Upper lobe of right lung (tissue), 1 donor: ENCODE measurements around the gene KATNAL1. TPM values are rescaled to one million over a fixed set of nuclear protein-coding genes. Genes with fewer than 3 reads are reported as not detected.

Experiments used
- ATAC-seq: fragments of 200-7000 bp; cut with Tn5 transposase; one replicate; pipeline ENCODE4 v1.9.1; 2020; ENCODE audit warnings: mild to moderate bottlenecking, moderate library complexity
- DNase-seq: peaks from one replicate; pipeline ENCODE4 v3.0.0-alpha.2; 2020
- H3K27ac ChIP-seq: fragments of 200-600 bp; one replicate; pipeline ENCODE4 v1.8.0; 2022
- H3K27me3 ChIP-seq: fragments of 200-600 bp; one replicate; pipeline ENCODE4 v1.8.0; 2022; ENCODE audit warnings: mild to moderate bottlenecking
- H3K36me3 ChIP-seq: fragments of 200-600 bp; one replicate; pipeline ENCODE4 v1.8.0; 2022
- H3K4me1 ChIP-seq: fragments of 200-600 bp; one replicate; pipeline ENCODE4 v1.8.0; 2022
- H3K4me3 ChIP-seq: fragments of 200-600 bp; one replicate; pipeline ENCODE4 v1.8.0; 2022; ENCODE audit warnings: mild to moderate bottlenecking
- H3K9me3 ChIP-seq: fragments of 200-600 bp; one replicate; pipeline ENCODE4 v1.8.0; 2022
- CTCF ChIP-seq: fragments of 200-600 bp; IDR thresholded peaks from one replicate; pipeline ENCODE4 v1.8.0; 2022; ENCODE audit warnings: antibody characterized with exemption
- intact Hi-C: fragments of 100-400 bp; cut with DNase I; formaldehyde crosslinking; loops from one replicate; pipeline ENCODE4 v1.11.0; 2022
- total RNA-seq: library from RNA; stranded (reverse); fragmentation: NEBNext Ultra II Directional; extraction: Animal tissue kit (Norgen Biotek cat#: 25700); gene quantifications from one replicate; pipeline ENCODE4 v1.2.1, GENCODE V29; 2021
- donor health status: DM: no; HTN: yes; CAD: no; lungs with severe emphysema.

Gene KATNAL1
- total RNA-seq, 1 donor from 2014 or later, result 17.5 TPM

- no peak overlapping the region for H3K4me3 ChIP-seq
- DNase-seq (no peak), ATAC-seq (no peak)
- H3K27me3 ChIP-seq, result no peaks in the 10 kb centered on the region
- no peak for TF ChIP-seq CTCF
- no peaks in the 10 kb centered on the region for H3K36me3 ChIP-seq
- H3K4me1 ChIP-seq, result peaks cover 3% of the 10 kb centered on the region
- no peaks in the 10 kb centered on the region for H3K9me3 ChIP-seq
- intact Hi-C loops, result no loop called here
- no peak overlapping the region for H3K27ac ChIP-seq
Measured at GRCh38 chr13:30300596-30300995, 6.8 kb downstream of the KATNAL1 start.

- ATAC-seq, result no peak
Measured at GRCh38 chr13:30299786-30300185, 7.6 kb downstream of the KATNAL1 start.

GRCh38 chr13:30295116-30295515 lies 12.2 kb downstream of the KATNAL1 start:
- H3K4me1 ChIP-seq, result no peaks in the 10 kb centered on the region
- H3K4me3 ChIP-seq, result no peak overlapping the region
- H3K36me3 ChIP-seq, result no peaks in the 10 kb centered on the region
- ATAC-seq, result no peak
- no peaks in the 10 kb centered on the region for H3K27me3 ChIP-seq
- no peak for TF ChIP-seq CTCF
- no peaks in the 10 kb centered on the region for H3K9me3 ChIP-seq
- DNase-seq, result no peak
- no peak overlapping the region for H3K27ac ChIP-seq
- intact Hi-C loops, result no loop called here

More at GRCh38 chr13:30299786-30300185, 7.6 kb downstream of the KATNAL1 start:
- DNase-seq, result no peak
- Histone ChIP-seq H3K4me3 (no peak overlapping the region), H3K27me3 (no peaks in the 10 kb centered on the region), H3K9me3 (no peaks in the 10 kb centered on the region), H3K36me3 (no peaks in the 10 kb centered on the region), H3K4me1 (no peaks in the 10 kb centered on the region), H3K27ac (no peak overlapping the region)
- TF ChIP-seq CTCF, result no peak
- intact Hi-C loops, result no loop called here

GRCh38 chr13:30294004-30294403 lies 13.3 kb downstream of the KATNAL1 start:
- no peak for DNase-seq
- no peaks in the 10 kb centered on the region for H3K27me3 ChIP-seq
- intact Hi-C loops, result no loop called here
- peaks cover 5% of the 10 kb centered on the region for H3K4me1 ChIP-seq
- no peak overlapping the region for H3K27ac ChIP-seq
- H3K36me3 ChIP-seq, result no peaks in the 10 kb centered on the region
- H3K4me3 ChIP-seq, result no peak overlapping the region
- ATAC-seq, result peak; percentile 72
- TF ChIP-seq CTCF, result no peak
- H3K9me3 ChIP-seq, result no peaks in the 10 kb centered on the region

GRCh38 chr13:30292325-30292724 lies 15.0 kb downstream of the KATNAL1 start:
- no peak for ATAC-seq
- intact Hi-C loops, result no loop called here
- no peak overlapping the region for H3K27ac ChIP-seq
- H3K27me3 ChIP-seq, result no peaks in the 10 kb centered on the region
- no peak for DNase-seq
- H3K4me1 ChIP-seq, result peaks cover 10% of the 10 kb centered on the region
- no peak for TF ChIP-seq CTCF
- H3K9me3 ChIP-seq, result no peaks in the 10 kb centered on the region
- no peak overlapping the region for H3K4me3 ChIP-seq
- H3K36me3 ChIP-seq, result no peaks in the 10 kb centered on the region

DNA sequence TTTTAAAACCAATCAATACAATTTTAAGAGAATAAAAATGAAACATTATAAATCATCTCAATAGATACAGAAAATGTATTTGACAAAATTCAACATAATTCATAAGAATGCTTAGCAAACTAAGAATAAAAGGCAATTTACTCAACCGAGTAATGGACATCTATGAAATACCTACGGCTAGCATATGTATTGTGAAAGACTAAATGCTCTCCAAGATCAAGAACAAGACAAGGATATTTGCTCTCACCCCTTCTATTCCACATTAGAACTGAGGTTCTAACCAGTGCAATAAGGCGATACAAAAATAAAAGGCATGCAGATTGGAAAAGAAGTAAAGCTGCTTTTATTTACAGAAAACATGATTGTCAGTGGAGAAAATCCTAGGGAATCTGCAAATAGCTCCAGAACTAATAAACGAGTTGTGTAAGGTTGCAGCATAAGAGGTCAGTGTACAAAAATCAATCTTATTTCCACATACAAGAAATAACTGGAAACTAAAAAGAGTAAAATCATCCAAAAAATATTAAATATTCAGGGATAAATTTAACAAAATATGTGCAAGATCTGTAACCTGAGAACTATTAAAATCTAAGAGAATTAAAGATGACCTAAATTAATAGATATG lies 16.4 kb downstream of the KATNAL1 start:
- Histone ChIP-seq H3K4me1 (peaks cover 10% of the 10 kb centered on the region), H3K36me3 (no peaks in the 10 kb centered on the region), H3K9me3 (no peaks in the 10 kb centered on the region), H3K27ac (no peak overlapping the region), H3K27me3 (no peaks in the 10 kb centered on the region), H3K4me3 (no peak overlapping the region)
- ATAC-seq (no peak), DNase-seq (no peak)
- no peak for TF ChIP-seq CTCF
- intact Hi-C loops, result no loop called here
